H1 (cell line): Measurements from ENCODE around the gene COMMD2. TPM values are rescaled to one million over a fixed set of nuclear protein-coding genes. Genes with fewer than 3 reads are reported as not detected.

Experiments
- CTCF ChIA-PET: fragments of 300-600 bp; sonication (Branson Sonifier 250); formaldehyde crosslinking; loops from one replicate; lab custom pipeline; 2021; ENCODE audit not compliant: partially characterized antibody; lab: Charles Lee
- POLR2A ChIA-PET: fragments of 300-600 bp; sonication (Branson Sonifier 250); formaldehyde crosslinking; loops from one replicate; lab custom pipeline; 2021; ENCODE audit warnings: inconsistent platforms; ENCODE audit not compliant: partially characterized antibody; lab: Charles Lee
- DNase-seq, 2 experiments: peaks; one replicate each; pipeline versions ENCODE4 v3.0.0 to v3.0.0-alpha.2; 2010 to 2022; ENCODE audit warnings: low spot score in 2 of 2, low read depth in 1 of 2, mixed read lengths in 1 of 2
- FAIRE-seq: peaks from 2 replicates; lab custom pipeline; 2011; peaks lifted over from hg19 to GRCh38; lab: Jason Lieb, UNC
- H2AFZ ChIP-seq: 2 replicates; pipeline ENCODE4 v1.8.1; 2012; ENCODE audit warnings: low read length, inconsistent platforms
- H2AK5ac ChIP-seq: 2 replicates; pipeline ENCODE4 v1.6.1; 2013; ENCODE audit warnings: low read depth, low read length
- H2BK120ac ChIP-seq: replicated peaks from 2 replicates; pipeline ENCODE3; 2013; ENCODE audit warnings: low read depth, low read length, inconsistent platforms
- H2BK12ac ChIP-seq: 2 replicates; pipeline ENCODE4 v1.6.1; 2013; ENCODE audit warnings: low read depth, low read length
- H2BK15ac ChIP-seq: 2 replicates; pipeline ENCODE4 v1.6.1; 2013; ENCODE audit warnings: low read length
- H2BK20ac ChIP-seq: 2 replicates; pipeline ENCODE4 v1.6.1; 2013; ENCODE audit warnings: low read length
- H2BK5ac ChIP-seq: 2 replicates; pipeline ENCODE4 v1.6.1; 2013; ENCODE audit warnings: low read depth, low read length
- H3K14ac ChIP-seq: 2 replicates; pipeline ENCODE4 v1.6.1; 2013; ENCODE audit warnings: inconsistent platforms; ENCODE audit not compliant: insufficient read length
- H3K18ac ChIP-seq: 2 replicates; pipeline ENCODE4 v1.6.1; 2013; ENCODE audit warnings: low read length; ENCODE audit errors: extremely low read depth
- H3K23ac ChIP-seq: 2 replicates; pipeline ENCODE4 v1.6.1; 2013; ENCODE audit warnings: inconsistent platforms; ENCODE audit not compliant: insufficient read length
- H3K23me2 ChIP-seq: 2 replicates; pipeline ENCODE4 v1.6.1; 2013; ENCODE audit warnings: low read depth, low read length
- H3K27ac ChIP-seq: 2 replicates; pipeline ENCODE4 v1.6.1; 2011; ENCODE audit warnings: low read depth, low read length, inconsistent platforms
- H3K27me3 ChIP-seq, 4 experiments: replicated peaks in 1 of 4; 1 replicate in 1 of 4; 2 replicates in 3 of 4; pipeline versions ENCODE4 v1.6.1 to v1.8.1; 2011 to 2013; ENCODE audit warnings: low read length in 3 of 4, mild to moderate bottlenecking in 3 of 4, inconsistent platforms in 2 of 4, mixed read lengths in 2 of 4, moderate library complexity in 1 of 4; ENCODE audit not compliant: control insufficient read depth in 3 of 4, insufficient read depth in 3 of 4; ENCODE audit errors: extremely low read depth in 1 of 4
- H3K36me3 ChIP-seq, 4 experiments: 2 replicates each; pipeline versions ENCODE4 v1.6.1 to v1.8.1; 2011 to 2013; ENCODE audit warnings: mild to moderate bottlenecking in 4 of 4, low read length in 3 of 4, moderate library complexity in 2 of 4, control low read depth in 1 of 4, inconsistent platforms in 1 of 4; ENCODE audit not compliant: insufficient read depth in 4 of 4, control insufficient read depth in 2 of 4
- H3K4ac ChIP-seq: replicated peaks from 2 replicates; pipeline ENCODE3; 2013; ENCODE audit warnings: low read length, low read depth, mixed read lengths, inconsistent platforms; ENCODE audit not compliant: insufficient read length
- H3K4me1 ChIP-seq, 4 experiments: replicated peaks in 1 of 4; 1 replicate in 1 of 4; 2 replicates in 3 of 4; pipeline versions ENCODE4 v1.6.1 to v1.8.1; 2011 to 2013; ENCODE audit warnings: low read length in 3 of 4, inconsistent platforms in 2 of 4, mixed read lengths in 1 of 4; ENCODE audit not compliant: insufficient read depth in 4 of 4, control insufficient read depth in 3 of 4
- H3K4me2 ChIP-seq, 2 experiments: 2 replicates each; pipeline versions ENCODE4 v1.6.1 to v1.8.1; 2011 to 2013; ENCODE audit warnings: low read depth in 2 of 2, low read length in 2 of 2, control low read depth in 1 of 2, inconsistent platforms in 1 of 2, mild to moderate bottlenecking in 1 of 2; ENCODE audit not compliant: insufficient read depth in 1 of 2
- H3K4me3 ChIP-seq, 4 experiments: fragments of 200-600, 300-600 bp in 1 of 4; sonication (generic), shearing (Covaris generic), sonication (Bioruptor Twin) in 1 of 4; 2 replicates each; pipeline versions ENCODE4 v1.5.1 to v1.8.1; 2011 to 2016; ENCODE audit warnings: low read length in 4 of 4, low read depth in 3 of 4, control low read depth in 2 of 4, inconsistent platforms in 2 of 4, mild to moderate bottlenecking in 2 of 4, mixed read lengths in 1 of 4, moderate library complexity in 1 of 4; ENCODE audit not compliant: insufficient read depth in 2 of 4; ENCODE audit errors: extremely low read depth in 1 of 4
- H3K56ac ChIP-seq: replicated peaks from 2 replicates; pipeline ENCODE3; 2013; ENCODE audit warnings: low read depth, mild to moderate bottlenecking, mixed read lengths, low read length, inconsistent platforms; ENCODE audit not compliant: insufficient read length
- H3K79me1 ChIP-seq: 2 replicates; pipeline ENCODE4 v1.6.1; 2013; ENCODE audit warnings: low read depth, low read length, control low read depth
- H3K79me2 ChIP-seq, 2 experiments: 2 replicates each; pipeline versions ENCODE4 v1.6.1 to v1.8.1; 2012 to 2013; ENCODE audit warnings: low read length in 2 of 2, mild to moderate bottlenecking in 2 of 2, inconsistent platforms in 1 of 2; ENCODE audit not compliant: insufficient read depth in 2 of 2, control insufficient read depth in 1 of 2
- H3K9ac ChIP-seq, 4 experiments: replicated peaks in 1 of 4; 1 replicate in 1 of 4; 2 replicates in 3 of 4; pipeline versions ENCODE4 v1.6.1 to v1.8.1; 2011 to 2013; ENCODE audit warnings: low read depth in 3 of 4, low read length in 3 of 4, control low read depth in 2 of 4, mild to moderate bottlenecking in 2 of 4, moderate library complexity in 2 of 4, inconsistent platforms in 1 of 4; ENCODE audit errors: extremely low read depth in 1 of 4
- H3K9me3 ChIP-seq, 2 experiments: 2 replicates each; pipeline versions ENCODE4 v1.6.1 to v1.8.1; 2012 to 2013; ENCODE audit warnings: mild to moderate bottlenecking in 2 of 2, moderate library complexity in 2 of 2, control low read depth in 1 of 2, inconsistent platforms in 1 of 2, low read depth in 1 of 2, low read length in 1 of 2, mixed read lengths in 1 of 2; ENCODE audit not compliant: insufficient read depth in 2 of 2
- H4K20me1 ChIP-seq, 2 experiments: replicated peaks in 1 of 2; 2 replicates each; pipeline versions ENCODE3 to v1.8.1; 2011 to 2013; ENCODE audit warnings: inconsistent platforms in 2 of 2, low read length in 2 of 2, mild to moderate bottlenecking in 1 of 2; ENCODE audit not compliant: insufficient read depth in 2 of 2, control insufficient read depth in 1 of 2
- H4K5ac ChIP-seq: 2 replicates; pipeline ENCODE4 v1.6.1; 2013; ENCODE audit warnings: low read length, low read depth, mixed read lengths, inconsistent platforms; ENCODE audit not compliant: insufficient read length
- H4K8ac ChIP-seq: 2 replicates; pipeline ENCODE4 v1.8.0; 2013; ENCODE audit warnings: mild to moderate bottlenecking, moderate library complexity, low read length, inconsistent platforms; ENCODE audit not compliant: insufficient read depth; ENCODE audit errors: extremely low read depth
- H4K91ac ChIP-seq: replicated peaks from 2 replicates; pipeline ENCODE3; 2013; ENCODE audit warnings: low read length, mixed read lengths, inconsistent platforms; ENCODE audit not compliant: insufficient read length
- GTF2F1 ChIP-seq: IDR thresholded peaks from 2 replicates; pipeline ENCODE4 v1.6.1; 2012; ENCODE audit warnings: low read depth, low read length, improper control_type of control experiment, borderline replicate concordance
- KDM5A ChIP-seq: fragments of 200-600 bp; IDR thresholded peaks from 2 replicates; pipeline ENCODE4 v1.7.1; 2012; ENCODE audit warnings: mild to moderate bottlenecking, low read length, inconsistent platforms, mixed read lengths
- MAFK ChIP-seq: IDR thresholded peaks from 2 replicates; pipeline ENCODE4 v1.6.1; 2012; ENCODE audit warnings: low read depth, mild to moderate bottlenecking, improper control_type of control experiment, low read length
- NRF1 ChIP-seq: IDR thresholded peaks from 2 replicates; pipeline ENCODE4 v1.6.1; 2011; ENCODE audit warnings: mild to moderate bottlenecking, low read depth, low read length, improper control_type of control experiment
- SIRT6 ChIP-seq: IDR thresholded peaks from one replicate; pipeline ENCODE4 v1.7.1; 2012; ENCODE audit warnings: low read length, inconsistent platforms
- TAF7 ChIP-seq: optimal IDR thresholded peaks from 2 replicates; pipeline ENCODE3; 2011; ENCODE audit warnings: low read depth, mild to moderate bottlenecking, inconsistent platforms, low read length, moderate library complexity, borderline replicate concordance
- TCF12 ChIP-seq: IDR thresholded peaks from 2 replicates; pipeline ENCODE4 v1.6.1; 2011; ENCODE audit warnings: low read depth, mild to moderate bottlenecking, low read length
- WGBS, 2 experiments: shearing (Covaris generic) in 1 of 2; methylation state at CpG; one replicate each; pipeline versions ENCODE4 v1.1.6 to v1.1.7; 2013 to 2015; ENCODE audit warnings: low lambda C conversion rate in 2 of 2, mixed read lengths in 2 of 2, inconsistent platforms in 1 of 2, low coverage in 1 of 2, missing lambda C conversion rate in 1 of 2; ENCODE audit not compliant: insufficient replicate concordance in 2 of 2, insufficient coverage in 1 of 2, insufficient read length in 1 of 2; ENCODE audit errors: extremely low coverage in 1 of 2, missing lambda C conversion rate in 1 of 2; 5-methylcytosine and 5-hydroxymethylcytosine counted together
- polyA plus RNA-seq, 7 experiments: library from polyadenylated mRNA; depleted of rRNA in 3 of 7; stranded (reverse) in 5 of 7; unstranded in 2 of 7; fragments of >200 nt in 5 of 7; fragments of 200-250 nt in 2 of 7; gene quantifications; 1 replicate in 5 of 7; 2 replicates in 1 of 7; 4 replicates in 1 of 7; pipeline versions ENCODE4 v1.2.1 to v1.2.3, GENCODE V29; 2011 to 2013; ENCODE audit warnings: missing spikeins in 2 of 7, mixed read lengths in 2 of 7
- total RNA-seq: library from RNA; stranded (reverse); fragmentation: NEBNext Ultra II Directional; extraction: Animal tissue kit (Norgen Biotek cat#: 25700); gene quantifications from 2 replicates; pipeline ENCODE4 v1.2.1, GENCODE V29; 2021

The COMMD2 gene
- total and polyA plus RNA-seq, 2 of the 8 experiments (the other 6 are each of a cell fraction or from before 2014, with no cell fraction given): 20.2 to 57.2 TPM

DNA sequence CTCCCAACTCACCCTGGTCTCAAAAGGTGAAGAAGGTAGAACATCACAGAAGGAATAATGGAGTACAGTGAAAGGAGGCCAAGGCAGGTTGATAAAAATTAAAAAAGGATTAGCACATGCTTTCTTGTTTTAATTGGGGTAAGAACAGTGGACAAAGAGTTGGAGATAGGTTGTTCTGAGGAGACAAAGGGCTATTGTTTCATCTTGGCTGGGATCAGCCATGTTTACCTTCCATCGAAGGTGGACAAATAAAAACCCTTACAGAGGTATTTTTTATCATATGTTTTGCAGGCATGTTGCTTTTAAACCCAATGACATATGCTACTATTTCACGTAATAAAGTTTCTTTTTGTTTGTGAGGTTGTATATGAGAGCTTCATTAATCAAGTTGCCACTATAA lies 12.9 kb downstream of the COMMD2 start:
- Histone ChIP-seq H2BK120ac (no peak overlapping the region), H2BK12ac (no peak overlapping the region), H3K79me1 (no peaks in the 10 kb centered on the region), H2BK20ac (no peak overlapping the region), H3K14ac (no peak overlapping the region), H4K91ac (no peak overlapping the region), H4K8ac (no peak overlapping the region), H3K18ac (no peak overlapping the region), H3K79me2 (no peaks in the 10 kb centered on the region), H3K9ac (no peak overlapping the region), H3K36me3 (peaks cover 0 to 11% (median 7%) of the 10 kb centered on the region in 4 experiments; a peak in 4 of 8 replicates), H4K5ac (no peak overlapping the region), H3K4me1 (no peaks in the 10 kb centered on the region), H3K9me3 (no peaks in the 10 kb centered on the region), H2AK5ac (no peak overlapping the region), H3K4me2 (no peak overlapping the region), H3K56ac (no peak overlapping the region), H4K20me1 (no peaks in the 10 kb centered on the region), H3K4ac (no peak overlapping the region), H3K23ac (no peak overlapping the region), H3K27ac (no peak overlapping the region), H2AFZ (no peak overlapping the region), H3K23me2 (no peaks in the 10 kb centered on the region), H2BK15ac (no peak overlapping the region), H2BK5ac (no peak overlapping the region), H3K4me3 (no peak overlapping the region), H3K27me3 (no peaks in the 10 kb centered on the region)
- ChIA-PET CTCF (interaction anchor here (1.0 kb wide), 1 partner anchor 22 kb away, joined by 4 read pairs; no protein-coding TSS in a partner anchor), POLR2A (interaction anchor here (0.8 to 1.0 kb wide), 2 partner anchors 8 to 74 kb away, joined by 3 to 4 read pairs; partner anchors contain the start of gene RNF13)
- no peak for FAIRE-seq
- 90% methylated on average over 2 of the region's 2 CpGs; no CpG with 5 or more reads in 1 of the 2 experiments for WGBS, 2 experiments
- no peak for DNase-seq
- TF ChIP-seq KDM5A (no peak), TCF12 (no peak), TAF7 (no peak), GTF2F1 (no peak), NRF1 (no peak), SIRT6 (no peak), MAFK (no peak)
